AG10803 (cell line): Measurements from ENCODE around the gene SLC4A1AP.
"Not testable (repeated sequence)": the region's sequence is repeated elsewhere in the genome, so short reads cannot be mapped to it uniquely, and the experiment has no call there.

ENCODE experiments used
- DNase-seq: peaks from one replicate; pipeline ENCODE4 v3.0.0; 2010; ENCODE audit warnings: low read depth
- H3K4me3 ChIP-seq: 2 replicates; pipeline ENCODE4 v1.5.1; 2011; ENCODE audit warnings: mild to moderate bottlenecking, low read length, control low read depth
- TF ChIP-seq, protein P1 (sequence below): conservative IDR thresholded peaks from 2 replicates; pipeline ENCODE4 v1.5.1; 2011; ENCODE audit warnings: mild to moderate bottlenecking, low read length, control low read depth, inconsistent platforms

SLC4A1AP gene

DNA sequence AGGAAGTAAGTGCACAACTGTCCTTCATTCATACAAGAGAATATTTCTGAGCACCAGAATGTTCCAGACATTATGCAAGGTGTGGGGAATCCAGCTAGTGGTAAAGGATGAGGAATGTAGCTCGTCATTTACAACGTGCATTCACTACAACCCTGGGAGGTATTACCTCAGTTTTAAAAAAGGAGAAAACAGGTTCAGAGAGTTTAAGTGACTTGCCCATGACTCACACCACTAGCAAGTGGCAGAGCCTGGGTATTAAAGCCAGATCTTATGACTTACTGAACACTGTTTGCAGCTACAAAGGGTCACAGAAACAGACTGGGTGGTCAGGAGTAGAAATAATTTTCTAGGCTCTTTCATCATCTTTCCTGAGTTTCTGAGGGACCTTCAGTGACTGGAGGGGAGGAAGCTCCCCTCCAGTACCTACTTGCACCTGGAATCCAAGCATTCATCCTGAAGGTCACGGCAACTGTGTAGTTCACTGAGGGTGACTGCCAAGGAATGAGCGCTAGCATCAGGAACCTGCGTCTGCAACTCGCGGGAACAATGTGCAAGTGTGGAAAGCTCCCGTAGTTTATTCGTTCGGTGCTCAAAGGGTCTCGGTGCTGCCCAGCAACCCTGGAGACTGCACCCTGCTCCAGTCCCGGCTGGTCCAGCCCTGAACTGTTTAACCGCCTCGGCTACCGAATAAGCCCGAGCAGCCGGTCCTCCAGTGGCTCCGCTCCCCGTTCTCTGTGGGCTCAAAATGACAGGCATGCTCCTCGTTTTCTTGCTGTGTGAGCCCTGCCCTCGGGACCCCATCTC, 35.5 kb upstream of the SLC4A1AP start:
- peak; percentile 86 for DNase-seq
- TF ChIP-seq, protein P1, sequence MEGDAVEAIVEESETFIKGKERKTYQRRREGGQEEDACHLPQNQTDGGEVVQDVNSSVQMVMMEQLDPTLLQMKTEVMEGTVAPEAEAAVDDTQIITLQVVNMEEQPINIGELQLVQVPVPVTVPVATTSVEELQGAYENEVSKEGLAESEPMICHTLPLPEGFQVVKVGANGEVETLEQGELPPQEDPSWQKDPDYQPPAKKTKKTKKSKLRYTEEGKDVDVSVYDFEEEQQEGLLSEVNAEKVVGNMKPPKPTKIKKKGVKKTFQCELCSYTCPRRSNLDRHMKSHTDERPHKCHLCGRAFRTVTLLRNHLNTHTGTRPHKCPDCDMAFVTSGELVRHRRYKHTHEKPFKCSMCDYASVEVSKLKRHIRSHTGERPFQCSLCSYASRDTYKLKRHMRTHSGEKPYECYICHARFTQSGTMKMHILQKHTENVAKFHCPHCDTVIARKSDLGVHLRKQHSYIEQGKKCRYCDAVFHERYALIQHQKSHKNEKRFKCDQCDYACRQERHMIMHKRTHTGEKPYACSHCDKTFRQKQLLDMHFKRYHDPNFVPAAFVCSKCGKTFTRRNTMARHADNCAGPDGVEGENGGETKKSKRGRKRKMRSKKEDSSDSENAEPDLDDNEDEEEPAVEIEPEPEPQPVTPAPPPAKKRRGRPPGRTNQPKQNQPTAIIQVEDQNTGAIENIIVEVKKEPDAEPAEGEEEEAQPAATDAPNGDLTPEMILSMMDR, result no peak
- H3K4me3 ChIP-seq, result peak overlapping the region; percentile 98

DNA sequence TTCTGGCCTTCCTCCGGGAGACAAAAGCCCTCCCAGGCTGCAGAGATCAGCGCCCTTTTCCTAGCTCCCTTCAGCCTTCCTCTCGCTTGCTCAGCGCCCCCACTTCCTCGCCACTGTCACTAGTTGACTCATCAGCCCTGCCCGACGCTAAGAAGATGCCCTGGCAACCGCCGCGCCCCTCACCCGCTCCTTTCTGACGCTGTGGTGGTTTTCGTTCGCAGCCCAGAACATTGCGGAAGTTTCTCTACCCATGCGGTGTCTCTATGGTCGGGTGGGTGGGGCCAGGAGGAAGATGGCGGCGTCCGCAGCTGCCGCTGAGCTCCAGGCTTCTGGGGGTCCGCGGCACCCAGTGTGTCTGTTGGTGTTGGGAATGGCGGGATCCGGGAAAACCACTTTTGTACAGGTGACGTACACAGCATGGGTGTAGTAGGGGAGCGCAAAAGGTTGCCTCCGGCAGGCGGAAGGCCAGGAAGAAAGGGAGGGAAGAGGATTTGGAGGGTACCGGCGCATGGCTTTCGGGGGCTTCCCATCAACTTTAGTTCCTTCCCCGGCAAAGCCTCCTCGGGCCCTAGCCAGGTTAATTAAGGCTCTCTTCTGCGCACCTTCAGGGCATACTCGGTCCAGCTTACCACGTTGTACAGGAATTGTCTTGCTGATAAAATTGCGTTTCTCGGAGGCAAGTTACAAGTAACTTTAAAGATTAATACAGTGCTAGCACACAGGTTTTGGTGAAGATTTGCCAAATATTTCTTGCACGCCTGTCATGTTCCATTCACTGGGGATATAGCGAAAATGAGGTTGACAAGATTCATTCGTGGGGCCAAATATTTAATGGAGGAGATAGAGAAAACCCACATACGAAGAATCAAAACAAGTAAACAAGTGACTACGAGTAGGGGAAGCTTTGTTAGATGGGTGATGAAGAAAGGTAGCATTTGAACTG, 34.7 kb upstream of the SLC4A1AP start, which contains the start of the genes CCDC121 and GPN1:
CCDC121 (minus strand) TSS at position 246 of the 943 bp plus-strand sequence. CDS start 1,213 bp downstream, outside the sequence.
GPN1 (plus strand) TSS at position 284 of the 943 bp plus-strand sequence; CDS start at position 293, 9 bp downstream.
- H3K4me3 ChIP-seq, result peak within 1 kb of the TSS; percentile 98
- TF ChIP-seq, protein P1, result no peak
- DNase-seq, result peak; percentile 90

DNA sequence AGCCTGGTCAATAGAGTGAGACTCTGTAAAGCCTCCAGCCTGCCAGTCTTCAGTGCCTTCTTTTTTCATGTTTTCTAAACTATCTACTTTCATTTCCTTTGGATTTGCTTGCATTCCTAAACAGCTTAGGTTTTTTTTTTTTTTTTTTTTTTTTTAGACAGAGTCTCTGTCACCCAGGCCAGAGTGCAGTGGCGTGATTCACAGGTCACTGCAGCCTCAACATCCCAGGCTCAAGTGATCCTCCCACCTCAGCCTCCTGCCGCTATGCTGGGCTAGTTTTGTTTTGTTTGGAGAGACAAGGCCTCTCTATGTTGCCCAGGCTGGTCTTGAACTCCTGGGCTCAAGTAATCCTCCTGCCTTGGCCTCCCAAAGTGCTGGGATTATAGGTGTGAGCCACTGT, 33.4 kb upstream of the SLC4A1AP start:
- not testable (repeated sequence) for DNase-seq, H3K4me3 ChIP-seq

DNA sequence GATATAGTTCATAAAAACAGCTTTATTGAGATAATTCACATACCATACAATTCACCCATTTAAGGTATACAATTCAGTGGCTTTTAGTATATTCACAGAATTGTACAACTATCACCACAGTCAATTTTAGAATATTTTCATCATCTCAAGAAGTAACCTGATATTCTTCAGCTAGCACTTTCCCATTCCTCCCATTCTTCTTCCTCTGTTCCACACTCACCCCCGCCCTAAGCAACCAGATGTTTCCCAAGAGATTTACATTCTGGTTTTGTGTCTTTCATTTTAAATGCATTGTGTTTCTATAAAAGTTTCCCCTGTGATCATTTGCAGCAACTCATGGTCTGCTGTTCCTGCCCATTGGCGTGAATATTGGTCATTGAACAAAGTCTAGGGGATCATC, 29.4 kb upstream of the SLC4A1AP start:
- no peak overlapping the region for H3K4me3 ChIP-seq
- TF ChIP-seq, protein P1, result no peak
- no peak for DNase-seq

DNA sequence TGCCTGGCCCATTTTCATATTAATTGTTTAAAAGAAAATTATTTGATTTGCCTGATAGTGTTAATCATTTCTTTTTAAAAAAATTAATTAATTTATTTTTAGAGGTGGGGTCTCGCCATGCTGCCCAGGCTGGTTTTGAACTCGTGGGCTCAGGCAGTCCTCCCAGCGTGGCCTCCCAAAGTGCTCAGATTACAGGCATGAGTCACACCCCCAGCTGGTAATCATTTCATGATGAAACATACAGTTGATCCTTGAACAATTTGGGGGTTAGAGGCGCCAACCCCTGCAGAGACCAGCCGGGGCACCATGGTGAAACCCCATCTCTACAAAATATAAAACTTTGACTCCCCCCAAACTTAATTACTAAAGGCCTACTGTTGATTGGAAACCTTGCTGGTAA, 26.9 kb upstream of the SLC4A1AP start:
- TF ChIP-seq, protein P1, result no peak
- no peak overlapping the region for H3K4me3 ChIP-seq
- DNase-seq, result no peak

DNA sequence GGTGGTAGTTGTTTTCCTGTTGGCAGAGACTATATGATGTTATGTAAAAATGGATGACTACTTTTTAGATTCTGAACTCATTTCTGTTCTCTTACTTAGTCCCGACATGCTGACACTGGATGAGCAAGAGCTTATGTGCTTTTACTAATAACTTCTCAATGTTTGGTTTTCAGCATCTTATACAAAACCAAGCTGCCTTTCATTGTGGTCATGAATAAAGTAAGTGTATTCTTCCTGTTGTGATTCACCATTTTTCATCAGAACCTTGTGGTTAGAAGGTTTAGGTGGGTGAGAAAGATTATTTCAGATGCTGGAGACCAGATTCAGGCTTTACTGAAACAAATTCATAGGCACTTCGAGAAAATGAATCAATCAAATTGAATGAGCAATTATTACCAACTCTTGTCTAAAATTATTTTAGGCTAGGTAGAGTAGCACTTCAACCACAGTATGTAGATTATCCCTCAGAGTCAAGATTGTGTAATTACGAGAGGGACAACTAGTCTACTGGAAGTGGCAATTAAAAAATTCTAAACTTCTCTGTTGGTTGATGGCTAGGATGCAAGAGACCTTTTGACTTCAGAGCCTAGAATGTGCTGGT, 25.6 kb upstream of the SLC4A1AP start:
- H3K4me3 ChIP-seq, result no peak overlapping the region
- DNase-seq, result peak; percentile 77
- TF ChIP-seq, protein P1, result no peak

DNA sequence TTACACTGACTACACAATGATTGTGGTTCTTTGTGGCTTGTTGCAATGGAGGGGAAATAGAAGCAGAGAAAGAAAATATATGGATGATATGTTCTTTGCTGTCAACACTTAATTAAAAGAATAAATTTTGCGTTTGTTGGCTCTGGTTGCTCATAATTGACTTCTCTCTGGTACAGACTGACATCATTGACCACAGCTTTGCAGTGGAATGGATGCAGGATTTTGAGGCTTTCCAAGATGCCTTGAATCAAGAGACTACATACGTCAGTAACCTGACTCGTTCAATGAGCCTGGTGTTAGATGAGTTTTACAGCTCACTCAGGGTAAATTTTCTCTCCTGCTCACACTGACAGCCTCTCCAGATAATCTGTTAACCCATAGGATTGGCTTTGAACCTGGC, 25.0 kb upstream of the SLC4A1AP start:
- TF ChIP-seq, protein P1, result no peak
- DNase-seq, result peak; percentile 88
- no peak overlapping the region for H3K4me3 ChIP-seq
